Colonic mucosa (tissue), 4 donors: Measurements from ENCODE around the gene SMIM38. TPM values are rescaled to one million over a fixed set of nuclear protein-coding genes. Genes with fewer than 3 reads are reported as not detected.
"Not testable (repeated sequence)": the region's sequence is repeated elsewhere in the genome, so short reads cannot be mapped to it uniquely, and the experiment has no call there.

Source experiments
- DNase-seq: peaks from one replicate; pipeline ENCODE4 v3.0.0-alpha.2; 2020
- H3K27ac ChIP-seq: fragments of 200-600 bp; one replicate; pipeline ENCODE4 v1.8.0; 2021
- H3K27me3 ChIP-seq: fragments of 200-600 bp; one replicate; pipeline ENCODE4 v1.8.0; 2021
- H3K36me3 ChIP-seq: fragments of 200-600 bp; one replicate; pipeline ENCODE4 v1.8.0; 2021
- H3K4me1 ChIP-seq: fragments of 200-600 bp; one replicate; pipeline ENCODE4 v1.8.0; 2021; ENCODE audit warnings: mild to moderate bottlenecking
- H3K4me3 ChIP-seq: fragments of 200-600 bp; one replicate; pipeline ENCODE4 v1.8.0; 2021
- H3K9ac ChIP-seq, 2 donors: one replicate each; pipeline ENCODE4 v1.7.0; 2013; ENCODE audit warnings: control low read depth in 2 of 2, low read depth in 2 of 2, low read length in 2 of 2
- H3K9me3 ChIP-seq: fragments of 200-600 bp; one replicate; pipeline ENCODE4 v1.8.0; 2021
- intact Hi-C: fragments of 100-400 bp; cut with DNase I; formaldehyde crosslinking; loops from one replicate; pipeline ENCODE4 v1.14.1; 2022
- total RNA-seq, 2 donors: library from RNA; stranded (reverse); fragmentation: NEBNext Ultra II Directional in 1 of 2; extraction: Animal tissue kit (Norgen Biotek cat#: 25700) in 1 of 2; gene quantifications; one replicate each; pipeline ENCODE4 v1.2.1, GENCODE V29; 2021
- TF ChIP-seq, protein P1 (sequence below): fragments of 200-600 bp; IDR thresholded peaks from one replicate; pipeline ENCODE4 v1.8.0; 2022; ENCODE audit warnings: antibody characterized with exemption, mild to moderate bottlenecking
- donor health status: healthy.
- donor health status: DM: no; HTN: no; CAD: no.
- donor health status: DM: no; HTN: no; CAD: no.

Gene SMIM38
- total RNA-seq, 2 donors from 2014 or later: 0.10 TPM; not detected in 1

DNA sequence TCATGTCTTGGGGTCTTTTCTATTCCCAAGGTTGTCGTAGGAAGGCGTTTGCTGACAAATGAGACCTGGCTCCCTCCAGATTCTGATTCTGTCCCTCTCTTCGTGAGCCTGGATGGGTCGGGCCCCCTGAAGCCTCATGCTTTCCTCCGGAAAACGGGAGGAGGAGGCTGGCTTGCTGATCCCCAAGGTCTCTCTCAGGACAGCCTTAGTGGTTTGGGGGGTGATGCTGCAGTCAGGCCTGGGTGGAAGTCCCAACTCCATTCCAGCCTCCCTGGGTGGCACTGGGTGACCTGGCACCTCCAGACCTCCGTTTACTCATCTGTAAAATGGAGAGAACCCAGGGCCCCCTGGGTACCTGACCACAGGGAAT is 23.4 kb upstream of the SMIM38 start:
- no peak overlapping the region for H3K9ac ChIP-seq
- H3K4me3 ChIP-seq: no peak overlapping the region
- TF ChIP-seq, protein P1, sequence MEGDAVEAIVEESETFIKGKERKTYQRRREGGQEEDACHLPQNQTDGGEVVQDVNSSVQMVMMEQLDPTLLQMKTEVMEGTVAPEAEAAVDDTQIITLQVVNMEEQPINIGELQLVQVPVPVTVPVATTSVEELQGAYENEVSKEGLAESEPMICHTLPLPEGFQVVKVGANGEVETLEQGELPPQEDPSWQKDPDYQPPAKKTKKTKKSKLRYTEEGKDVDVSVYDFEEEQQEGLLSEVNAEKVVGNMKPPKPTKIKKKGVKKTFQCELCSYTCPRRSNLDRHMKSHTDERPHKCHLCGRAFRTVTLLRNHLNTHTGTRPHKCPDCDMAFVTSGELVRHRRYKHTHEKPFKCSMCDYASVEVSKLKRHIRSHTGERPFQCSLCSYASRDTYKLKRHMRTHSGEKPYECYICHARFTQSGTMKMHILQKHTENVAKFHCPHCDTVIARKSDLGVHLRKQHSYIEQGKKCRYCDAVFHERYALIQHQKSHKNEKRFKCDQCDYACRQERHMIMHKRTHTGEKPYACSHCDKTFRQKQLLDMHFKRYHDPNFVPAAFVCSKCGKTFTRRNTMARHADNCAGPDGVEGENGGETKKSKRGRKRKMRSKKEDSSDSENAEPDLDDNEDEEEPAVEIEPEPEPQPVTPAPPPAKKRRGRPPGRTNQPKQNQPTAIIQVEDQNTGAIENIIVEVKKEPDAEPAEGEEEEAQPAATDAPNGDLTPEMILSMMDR: no peak
- H3K4me1 ChIP-seq: no peaks in the 10 kb centered on the region
- no peaks in the 10 kb centered on the region for H3K27me3 ChIP-seq
- no peak for DNase-seq
- intact Hi-C loops: no loop called here
- no peaks in the 10 kb centered on the region for H3K9me3 ChIP-seq
- no peak overlapping the region for H3K27ac ChIP-seq
- H3K36me3 ChIP-seq: no peaks in the 10 kb centered on the region

DNA sequence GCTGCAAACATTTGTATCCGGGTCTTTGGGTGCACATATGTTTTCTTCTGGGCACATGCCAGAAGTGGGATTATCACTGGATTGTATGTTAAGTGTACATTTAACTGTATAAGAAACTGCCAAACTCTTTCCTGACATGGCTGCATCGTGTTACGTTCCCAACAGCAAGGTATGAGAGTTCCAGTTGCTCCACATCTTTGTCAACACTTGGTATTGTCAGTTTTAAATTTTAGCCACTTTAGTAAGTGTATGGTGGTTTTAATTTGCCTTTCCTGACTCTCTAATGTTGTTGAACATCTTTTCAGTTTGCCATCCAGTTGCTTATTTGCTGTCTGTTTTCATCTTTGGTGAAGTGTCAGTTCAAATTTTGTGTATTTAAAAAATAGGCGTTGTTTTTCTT is 22.5 kb upstream of the SMIM38 start:
- H3K9me3 ChIP-seq: no peaks in the 10 kb centered on the region
- H3K36me3 ChIP-seq: no peaks in the 10 kb centered on the region

DNA sequence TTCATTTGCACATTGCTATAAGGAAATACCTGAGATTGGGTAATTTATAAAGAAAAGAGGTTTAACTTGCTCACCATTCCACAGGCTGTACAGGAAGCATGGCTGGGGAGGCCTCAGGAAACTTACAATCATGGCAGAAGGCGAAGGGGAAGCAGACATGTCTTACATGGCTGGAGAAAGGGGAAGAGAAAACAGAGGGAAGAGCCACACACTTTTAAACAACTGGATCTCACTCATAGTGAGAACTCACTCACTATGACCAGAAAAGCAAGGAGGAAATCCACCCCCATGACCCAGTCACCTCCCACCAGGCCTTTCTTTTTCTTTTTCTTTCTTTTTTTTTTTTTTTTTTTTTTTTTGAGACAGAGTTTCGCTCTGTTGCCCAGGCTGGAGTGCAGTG is 21.6 kb upstream of the SMIM38 start:
- intact Hi-C loops, DNase-seq, H3K9ac ChIP-seq, H3K4me3 ChIP-seq, H3K4me1 ChIP-seq, H3K27ac ChIP-seq, H3K9me3 ChIP-seq, H3K36me3 ChIP-seq, H3K27me3 ChIP-seq: not testable (repeated sequence)

More for the DNA sequence above, 22.5 kb upstream of the SMIM38 start:
- no peak overlapping the region for H3K4me3 ChIP-seq
- intact Hi-C loops: no loop called here
- no peak for DNase-seq
- H3K4me1 ChIP-seq: no peaks in the 10 kb centered on the region
- H3K9ac ChIP-seq: no peak overlapping the region
- H3K27ac ChIP-seq: no peak overlapping the region
- TF ChIP-seq, protein P1: no peak
- no peaks in the 10 kb centered on the region for H3K27me3 ChIP-seq

DNA sequence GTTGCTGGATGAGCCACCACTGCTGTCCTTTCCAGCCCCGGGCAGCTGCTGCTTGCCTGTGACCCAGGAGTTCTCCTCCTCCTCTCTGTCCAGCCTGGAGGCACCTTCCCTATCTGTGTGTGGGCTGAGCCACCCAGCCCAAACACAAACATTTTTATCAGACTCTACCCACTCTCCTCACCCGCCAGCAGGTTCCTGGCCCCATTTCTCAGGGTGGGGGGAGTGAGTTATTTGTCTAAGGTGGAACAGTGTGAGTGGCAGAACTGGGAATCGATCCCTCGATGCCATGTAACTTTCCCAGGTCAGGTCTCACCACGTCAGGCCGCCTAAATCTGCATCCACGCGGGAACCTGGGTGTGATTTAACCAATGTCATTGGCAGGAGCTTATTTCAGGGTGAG is 20.8 kb upstream of the SMIM38 start:
- H3K36me3 ChIP-seq: no peaks in the 10 kb centered on the region
- no peak overlapping the region for H3K4me3 ChIP-seq
- H3K9ac ChIP-seq: no peak overlapping the region
- TF ChIP-seq, protein P1: no peak
- H3K9me3 ChIP-seq: no peaks in the 10 kb centered on the region
- no peaks in the 10 kb centered on the region for H3K27me3 ChIP-seq
- intact Hi-C loops: no loop called here
- no peak for DNase-seq
- H3K4me1 ChIP-seq: no peaks in the 10 kb centered on the region
- no peak overlapping the region for H3K27ac ChIP-seq

DNA sequence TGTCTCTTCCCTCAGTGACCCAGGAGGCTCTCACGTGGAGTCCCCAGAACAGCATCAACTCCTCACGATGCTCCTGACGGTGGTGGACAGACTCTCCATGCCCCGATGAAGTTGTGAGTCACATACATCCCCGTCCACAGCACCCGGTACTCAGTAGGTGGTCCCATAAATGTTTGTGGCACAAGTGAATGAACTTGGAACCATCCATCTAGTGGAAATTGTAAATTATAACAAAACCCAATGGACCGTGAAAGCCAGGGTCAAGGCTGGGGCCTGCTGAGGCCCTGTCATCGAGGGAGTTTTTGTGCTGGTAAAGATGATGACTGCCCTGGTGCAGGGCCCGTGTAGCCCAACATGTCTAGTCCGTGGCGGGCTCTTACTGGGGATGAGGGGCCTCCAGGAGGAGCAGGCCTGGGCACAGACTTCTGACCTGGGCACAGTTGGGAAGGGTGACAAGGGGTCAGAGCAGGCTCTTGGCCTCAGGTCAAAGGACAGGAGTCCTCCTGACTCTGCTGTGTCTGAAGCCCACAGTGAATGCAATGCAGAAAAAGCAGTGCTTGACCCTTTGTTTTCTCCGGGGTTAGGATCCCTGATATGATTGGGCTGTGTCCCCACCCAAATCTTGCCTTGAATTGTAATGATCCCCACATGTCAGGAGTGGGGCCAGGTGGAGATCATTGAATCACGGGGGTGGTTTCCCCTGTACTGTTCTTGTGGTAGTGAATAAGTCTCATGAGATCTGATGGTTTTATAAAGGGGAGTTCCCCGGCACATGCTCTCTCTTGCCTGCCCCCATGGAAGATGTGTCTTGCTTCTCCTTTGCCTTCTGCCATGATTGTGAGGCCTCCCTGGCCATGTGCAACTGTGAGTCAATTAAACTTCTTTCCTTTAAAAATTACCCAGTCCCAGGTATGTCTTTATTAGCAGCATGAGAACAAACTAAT is 20.0 kb upstream of the SMIM38 start:
- Histone ChIP-seq H3K27me3 (no peaks in the 10 kb centered on the region), H3K4me3 (no peak overlapping the region), H3K9ac (no peak overlapping the region), H3K27ac (no peak overlapping the region), H3K36me3 (no peaks in the 10 kb centered on the region), H3K9me3 (no peaks in the 10 kb centered on the region), H3K4me1 (no peaks in the 10 kb centered on the region)
- intact Hi-C loops: no loop called here
- no peak for DNase-seq
- TF ChIP-seq, protein P1: no peak

DNA sequence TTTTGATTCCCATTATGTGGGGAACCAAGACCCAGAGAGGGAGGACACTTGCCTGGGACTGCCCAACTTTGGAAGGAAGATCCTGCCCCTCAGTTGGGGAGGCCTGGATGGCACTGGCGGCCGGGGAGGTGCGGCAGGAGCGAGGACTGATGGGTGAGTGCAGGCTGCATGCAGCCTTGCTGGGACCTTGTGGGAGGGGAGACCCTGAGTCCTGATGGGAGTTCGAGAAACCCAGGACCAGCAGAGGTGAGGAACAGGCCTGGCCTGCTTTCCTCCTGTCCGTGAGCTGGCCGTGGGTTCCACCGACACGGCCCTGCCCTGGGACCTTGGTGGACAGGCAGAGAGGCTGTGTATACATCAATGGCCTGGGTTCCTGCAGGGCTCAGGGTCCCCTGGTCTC is 19.3 kb upstream of the SMIM38 start:
- Histone ChIP-seq H3K4me1 (no peaks in the 10 kb centered on the region), H3K9ac (no peak overlapping the region), H3K4me3 (no peak overlapping the region), H3K27ac (no peak overlapping the region), H3K27me3 (no peaks in the 10 kb centered on the region), H3K9me3 (no peaks in the 10 kb centered on the region), H3K36me3 (no peaks in the 10 kb centered on the region)
- no peak for DNase-seq
- intact Hi-C loops: no loop called here
- TF ChIP-seq, protein P1: no peak
